Measurements from ENCODE around the gene BGN. TPM values are rescaled to one million over a fixed set of nuclear protein-coding genes. Genes with fewer than 3 reads are reported as not detected.

Gene BGN
- total RNA-seq, 1 donor from 2014 or later, result 205 TPM

- TF ChIP-seq CTCF (IDR thresholded peaks at IDR 0.05), result no peak
- no peak overlapping the region for H3K27ac ChIP-seq
- no peaks in the 10 kb centered on the region for H3K27me3 ChIP-seq
- no peaks in the 10 kb centered on the region for H3K9me3 ChIP-seq
- no peaks in the 10 kb centered on the region for H3K4me1 ChIP-seq
- no peak overlapping the region for H3K4me3 ChIP-seq
- intact Hi-C loops (cut with DNase I), result no loop called here
- ATAC-seq (no peak), DNase-seq (no peak)
- H3K36me3 ChIP-seq, result no peaks in the 10 kb centered on the region
Observed at GRCh38 chrX:153477901-153478300, 16.9 kb upstream of the BGN start.

- no peaks in the 10 kb centered on the region for H3K9me3 ChIP-seq
- no peaks in the 10 kb centered on the region for H3K4me1 ChIP-seq
- no peak overlapping the region for H3K27ac ChIP-seq
- no peak for DNase-seq
- TF ChIP-seq CTCF (IDR thresholded peaks at IDR 0.05), result no peak
- no peaks in the 10 kb centered on the region for H3K27me3 ChIP-seq
- ATAC-seq, result no peak
- intact Hi-C loops (cut with DNase I), result no loop called here
- H3K36me3 ChIP-seq, result no peaks in the 10 kb centered on the region
- H3K4me3 ChIP-seq, result no peak overlapping the region
Observed at GRCh38 chrX:153478746-153479145, 16.0 kb upstream of the BGN start.

DNA sequence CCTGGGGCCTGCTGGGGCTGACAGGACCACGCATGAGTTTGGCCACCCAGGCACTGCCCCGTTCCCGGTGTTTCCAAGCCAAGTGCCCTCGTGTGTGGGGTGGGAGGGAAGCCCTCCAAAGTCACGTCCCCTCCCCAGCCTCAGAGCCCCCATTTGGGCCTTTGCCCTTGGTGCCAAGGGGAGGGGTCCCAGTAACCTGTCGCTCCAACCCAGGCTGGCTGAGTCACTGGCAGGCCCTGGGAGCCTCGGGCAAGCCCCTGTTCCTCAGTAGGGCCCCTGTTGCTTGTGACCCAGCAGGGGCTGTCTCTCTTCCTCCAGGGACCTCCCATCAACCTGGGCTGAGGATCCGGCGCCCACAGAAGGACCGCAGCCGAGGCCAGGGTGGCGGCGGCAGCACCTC, 13.7 kb upstream of the BGN start:
- no peak for TF ChIP-seq CTCF (IDR thresholded peaks at IDR 0.05)
- H3K4me3 ChIP-seq, result no peak overlapping the region
- DNase-seq, result no peak
- no peaks in the 10 kb centered on the region for H3K27me3 ChIP-seq
- H3K9me3 ChIP-seq, result no peaks in the 10 kb centered on the region
- no peak for ATAC-seq
- no peak overlapping the region for H3K27ac ChIP-seq
- H3K36me3 ChIP-seq, result no peaks in the 10 kb centered on the region
- intact Hi-C loops (cut with DNase I), result no loop called here
- no peaks in the 10 kb centered on the region for H3K4me1 ChIP-seq

DNA sequence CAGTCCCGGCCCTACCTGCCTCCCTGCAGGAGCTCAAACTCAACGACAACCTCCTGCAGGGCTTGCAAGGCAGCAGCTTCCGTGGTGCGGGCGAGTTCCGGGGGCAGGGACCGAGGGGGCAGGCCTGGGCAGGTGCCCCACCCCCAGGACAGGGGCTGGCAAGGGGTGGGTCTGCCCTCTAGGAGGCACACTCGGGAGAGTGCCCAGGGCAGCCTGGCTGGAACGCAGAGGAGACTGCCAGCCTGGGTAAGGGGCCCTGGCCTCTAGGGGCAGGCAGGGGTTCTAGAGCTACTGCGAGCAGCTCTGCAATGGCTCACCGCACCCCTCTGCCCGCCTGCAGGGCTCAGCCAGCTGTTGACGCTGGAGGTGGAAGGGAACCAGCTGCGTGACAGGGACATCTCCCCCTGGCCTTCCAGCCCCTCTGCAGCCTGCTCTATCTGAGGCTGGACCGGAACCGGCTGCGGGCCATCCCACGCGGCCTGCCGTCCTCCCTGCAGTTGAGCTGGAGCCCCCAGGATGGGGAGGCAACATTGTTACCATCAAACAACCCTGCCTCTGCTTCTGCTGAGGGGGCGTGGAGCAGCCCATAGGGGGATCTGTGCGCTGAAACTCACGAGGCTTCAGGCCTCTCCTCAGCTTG, 12.3 kb upstream of the BGN start:
- H3K4me1 ChIP-seq, result no peaks in the 10 kb centered on the region

DNA sequence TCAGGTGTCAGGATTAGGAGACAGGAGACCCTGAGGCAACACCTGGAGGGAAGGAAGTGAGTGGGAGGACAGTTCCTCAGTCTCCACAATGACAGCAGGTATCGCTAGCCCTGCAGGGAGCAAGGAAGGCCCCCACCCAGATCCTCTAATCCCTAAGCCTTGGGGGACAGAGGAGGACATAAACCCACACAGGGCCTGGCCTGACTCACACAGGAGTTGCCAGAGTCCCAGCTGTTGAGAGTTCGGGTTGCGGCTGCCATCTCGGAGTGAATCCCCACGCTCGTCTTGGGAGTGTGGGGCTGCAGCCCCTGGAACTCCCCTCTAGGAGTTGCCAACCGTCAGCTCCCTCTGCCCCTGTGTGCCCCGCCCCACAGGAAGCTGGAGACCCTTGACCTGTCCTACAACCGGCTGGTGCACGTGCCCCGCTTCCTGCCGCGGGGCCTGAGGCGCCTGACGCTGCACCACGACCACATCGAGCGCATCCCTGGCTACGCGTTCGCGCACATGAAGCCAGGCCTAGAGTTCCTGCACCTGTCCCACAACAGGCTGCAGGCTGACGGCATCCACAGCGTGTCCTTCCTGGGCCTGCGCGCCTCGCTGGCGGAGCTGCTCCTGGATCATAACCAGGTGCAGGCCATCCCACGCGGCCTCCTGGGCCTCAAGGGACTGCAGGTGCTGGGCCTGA, 9.2 kb upstream of the BGN start:
- Histone ChIP-seq H3K27me3 (no peaks in the 10 kb centered on the region), H3K9me3 (no peaks in the 10 kb centered on the region), H3K27ac (no peak overlapping the region), H3K4me3 (no peak overlapping the region), H3K4me1 (no peaks in the 10 kb centered on the region), H3K36me3 (no peaks in the 10 kb centered on the region)
- intact Hi-C loops (cut with DNase I), result no loop called here
- ATAC-seq, result no peak
- DNase-seq, result no peak
- no peak for TF ChIP-seq CTCF (IDR thresholded peaks at IDR 0.05)

More for the DNA sequence above, 12.3 kb upstream of the BGN start:
- TF ChIP-seq CTCF (IDR thresholded peaks at IDR 0.05), result no peak
- intact Hi-C loops (cut with DNase I), result no loop called here
- DNase-seq (no peak), ATAC-seq (no peak)
- H3K9me3 ChIP-seq, result no peaks in the 10 kb centered on the region
- no peak overlapping the region for H3K27ac ChIP-seq
- H3K27me3 ChIP-seq, result no peaks in the 10 kb centered on the region
- no peaks in the 10 kb centered on the region for H3K36me3 ChIP-seq
- no peak overlapping the region for H3K4me3 ChIP-seq
